ENCODE results near the gene FBN2. TPM values are rescaled to one million over a fixed set of nuclear protein-coding genes. Genes with fewer than 3 reads are reported as not detected.
A peak's percentile ranks its signal among the peaks of the same experiment; 100 is the strongest.

Gene FBN2
- polyA plus RNA-seq, 3 donors, result 68.8 to 129 (median 105) TPM

GRCh38 chr5:128290152-128290858 is 247.7 kb downstream of the FBN2 start:
- DNase-seq (ENCODE audit: extremely low read depth in 1 of 11, low read depth in 9 of 11, low spot score in 4 of 11), result peak in 3 of 11 donors; percentile 3 to 11 (median 7)

DNA sequence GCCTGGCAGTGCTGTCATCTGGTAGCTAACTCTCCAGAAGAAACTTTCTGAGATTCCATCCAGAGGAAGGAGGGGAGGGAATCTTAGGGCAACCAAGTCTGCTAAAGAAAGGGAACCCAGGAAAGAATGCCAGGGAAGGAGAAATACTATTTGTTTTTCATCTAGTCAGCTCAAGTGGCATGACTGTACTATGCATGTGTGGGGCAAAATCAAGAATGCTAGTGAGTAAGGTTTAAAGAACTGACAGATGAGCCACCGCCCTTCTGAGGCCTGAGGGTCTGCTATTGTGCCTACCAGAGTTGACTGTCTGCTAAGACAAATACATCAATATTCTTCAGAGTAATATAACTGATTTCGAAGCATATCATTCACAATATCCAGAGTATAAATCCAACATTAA is 250.3 kb downstream of the FBN2 start:
- no peak for DNase-seq (ENCODE audit: extremely low read depth in 1 of 11, low read depth in 9 of 11, low spot score in 4 of 11)

DNA sequence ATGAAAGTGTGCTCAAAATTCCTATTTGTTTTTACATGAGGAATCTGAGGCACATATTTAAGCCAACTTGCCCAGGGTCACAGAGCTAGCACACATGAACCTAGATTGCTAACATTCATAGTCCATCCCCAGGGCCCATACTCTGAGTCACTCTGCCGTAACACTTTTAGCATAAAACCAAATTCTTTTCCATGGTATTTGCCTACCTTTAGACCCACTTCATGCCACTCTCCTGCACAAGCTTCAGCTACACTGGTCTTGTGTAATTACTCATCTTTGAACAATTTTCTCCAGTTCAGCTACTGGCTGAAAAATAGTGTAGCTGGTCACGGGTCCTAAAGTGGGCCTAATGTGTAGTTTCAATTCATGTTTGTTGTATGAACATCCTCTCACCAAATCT is 253.8 kb downstream of the FBN2 start:
- no peak for DNase-seq (ENCODE audit: extremely low read depth in 1 of 11, low read depth in 9 of 11, low spot score in 4 of 11)

GRCh38 chr5:128279345-128279744 is 258.7 kb downstream of the FBN2 start:
- no peak for DNase-seq (ENCODE audit: extremely low read depth in 1 of 11, low read depth in 9 of 11, low spot score in 4 of 11)

- no peak for DNase-seq (ENCODE audit: extremely low read depth in 1 of 11, low read depth in 9 of 11, low spot score in 4 of 11)
Observed at GRCh38 chr5:128276537-128277216, 261.4 kb downstream of the FBN2 start.

DNA sequence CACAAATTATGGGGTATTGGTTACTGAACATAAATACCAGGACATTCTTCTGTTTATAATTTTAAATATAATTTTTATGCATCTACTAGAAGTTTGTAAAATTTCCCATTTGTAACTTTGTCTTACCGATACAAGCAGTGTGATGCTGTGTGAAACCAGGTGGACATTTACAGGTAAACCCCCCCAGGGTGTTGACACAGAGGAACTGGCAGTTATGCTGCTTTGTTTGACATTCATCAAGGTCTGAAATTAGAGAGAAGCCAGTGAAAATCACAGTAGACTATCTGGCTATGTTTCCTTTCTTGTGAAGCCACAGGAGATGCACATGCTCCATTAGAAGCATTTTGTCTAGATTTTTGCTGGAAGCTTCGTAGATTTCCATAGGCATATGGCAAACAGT is 263.6 kb downstream of the FBN2 start:
- no peak for DNase-seq (ENCODE audit: extremely low read depth in 1 of 11, low read depth in 9 of 11, low spot score in 4 of 11)

DNA sequence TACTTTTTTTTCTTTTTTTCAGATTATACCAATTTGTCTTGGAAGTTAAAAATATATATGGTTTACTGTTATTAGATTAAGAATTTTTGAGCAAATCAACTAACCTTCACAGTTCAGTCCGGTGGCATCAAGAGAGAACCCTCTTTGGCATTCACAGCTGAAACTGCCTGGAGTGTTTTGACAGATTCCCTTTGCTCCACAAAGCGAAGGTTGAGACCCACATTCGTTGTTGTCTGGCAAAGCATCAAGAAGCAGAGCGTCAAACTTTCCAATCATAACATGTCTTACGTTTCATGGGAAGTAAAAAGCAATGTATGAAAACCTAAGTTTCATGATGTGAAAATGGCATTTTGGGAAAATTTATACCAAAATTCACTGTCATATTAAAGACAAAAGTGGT is 264.3 kb downstream of the FBN2 start:
- DNase-seq (ENCODE audit: extremely low read depth in 1 of 11, low read depth in 9 of 11, low spot score in 4 of 11), result no peak

- DNase-seq (ENCODE audit: extremely low read depth in 1 of 11, low read depth in 9 of 11, low spot score in 4 of 11), result no peak
Observed at GRCh38 chr5:128271859-128272464, 266.1 kb downstream of the FBN2 start.

- DNase-seq (ENCODE audit: extremely low read depth in 1 of 11, low read depth in 9 of 11, low spot score in 4 of 11), result no peak
Observed at GRCh38 chr5:128271071-128271470, 267.0 kb downstream of the FBN2 start.

DNA sequence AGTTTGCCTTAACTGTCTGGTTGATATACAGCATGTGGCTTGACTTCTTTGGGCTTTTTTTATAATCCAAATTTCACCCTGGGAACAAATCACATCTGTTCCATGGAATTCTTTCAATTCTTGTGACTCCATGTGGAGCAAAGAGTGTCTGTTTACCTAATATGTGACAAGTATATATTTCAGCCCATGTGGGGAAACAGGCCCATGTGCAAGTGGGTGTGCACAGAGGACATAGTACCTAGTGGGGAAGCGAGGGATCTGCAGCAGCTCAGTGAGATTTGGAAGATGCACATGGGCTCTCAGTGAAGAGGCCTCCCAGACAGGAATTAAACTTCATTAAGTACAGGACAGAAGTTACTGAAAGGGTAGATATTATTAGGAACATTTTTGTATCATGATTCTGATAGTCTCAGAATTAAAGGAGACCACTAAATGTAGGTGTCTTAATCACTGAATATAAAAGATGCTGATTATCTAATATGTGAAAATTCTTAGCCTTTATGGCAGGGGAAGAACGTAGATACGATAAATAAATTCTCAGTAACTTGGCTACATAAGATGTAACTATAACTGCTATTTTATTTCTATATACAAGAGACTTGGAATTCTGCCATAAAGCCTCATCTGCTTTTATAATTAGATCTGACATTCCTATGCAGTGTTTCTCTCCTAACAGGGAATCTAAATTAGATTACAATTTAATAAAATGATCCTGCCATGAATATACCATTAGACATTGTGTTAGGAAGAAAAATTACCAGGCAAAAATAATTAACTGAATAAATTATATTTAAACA is 273.3 kb downstream of the FBN2 start:
- DNase-seq (ENCODE audit: extremely low read depth in 1 of 11, low read depth in 9 of 11, low spot score in 4 of 11), result no peak

GRCh38 chr5:128263357-128263756 is 274.7 kb downstream of the FBN2 start:
- DNase-seq (ENCODE audit: extremely low read depth in 1 of 11, low read depth in 9 of 11, low spot score in 4 of 11), result no peak

DNA sequence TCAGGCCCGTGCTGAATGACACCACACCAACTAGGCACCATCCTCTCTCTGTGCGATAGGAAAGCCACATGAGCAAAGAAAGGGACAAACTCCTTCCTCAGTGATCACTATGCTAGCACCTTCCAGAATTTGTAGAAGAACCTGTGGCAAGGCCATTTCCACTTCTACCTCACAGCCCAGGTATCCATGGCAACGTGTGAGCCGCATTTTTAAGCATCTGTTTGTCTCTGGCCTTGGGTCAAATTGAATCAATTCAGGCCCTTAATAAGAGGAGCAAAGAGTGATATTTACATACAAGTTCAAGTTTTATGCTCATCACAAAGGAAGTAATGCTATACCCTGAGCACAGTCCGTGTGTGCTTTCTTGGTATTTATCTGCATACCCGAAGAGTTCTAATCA is 275.1 kb downstream of the FBN2 start:
- no peak for DNase-seq (ENCODE audit: extremely low read depth in 1 of 11, low read depth in 9 of 11, low spot score in 4 of 11)

- peak in 7 of 11 donors; percentile 15 to 39 (median 25) for DNase-seq (ENCODE audit: extremely low read depth in 1 of 11, low read depth in 9 of 11, low spot score in 4 of 11)
Observed at GRCh38 chr5:128259607-128260021, 278.4 kb downstream of the FBN2 start.

- no peak for DNase-seq (ENCODE audit: extremely low read depth in 1 of 11, low read depth in 9 of 11, low spot score in 4 of 11)
Observed at GRCh38 chr5:128258372-128258771, 279.7 kb downstream of the FBN2 start.

DNA sequence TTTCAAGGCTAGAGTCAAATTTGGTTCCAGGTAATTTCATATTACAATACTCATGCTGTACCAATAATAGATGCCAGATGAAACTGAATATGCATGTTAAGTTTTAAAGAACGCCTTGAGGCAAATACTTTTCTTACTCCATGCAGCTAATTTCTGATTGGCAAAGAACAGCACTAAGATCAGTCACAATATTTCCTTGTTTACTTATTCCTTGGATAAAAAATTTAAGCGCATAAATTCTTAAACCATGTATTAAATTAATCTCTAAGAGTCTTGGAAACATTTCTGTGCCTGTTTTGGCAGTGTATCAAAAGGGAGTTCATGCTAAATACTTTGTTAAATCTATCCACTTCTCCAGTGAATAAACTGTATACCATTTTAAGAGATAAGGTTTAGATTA is 281.0 kb downstream of the FBN2 start:
- no peak for DNase-seq (ENCODE audit: extremely low read depth in 1 of 11, low read depth in 9 of 11, low spot score in 4 of 11)

- DNase-seq (ENCODE audit: extremely low read depth in 1 of 11, low read depth in 9 of 11, low spot score in 4 of 11), result no peak
Observed at GRCh38 chr5:128254789-128255188, 283.3 kb downstream of the FBN2 start.

GRCh38 chr5:128253880-128254279 is 284.2 kb downstream of the FBN2 start:
- no peak for DNase-seq (ENCODE audit: extremely low read depth in 1 of 11, low read depth in 9 of 11, low spot score in 4 of 11)

- DNase-seq (ENCODE audit: extremely low read depth in 1 of 11, low read depth in 9 of 11, low spot score in 4 of 11), result no peak
Observed at GRCh38 chr5:128253161-128253560, 284.9 kb downstream of the FBN2 start.

GRCh38 chr5:128252756-128253155 is 285.3 kb downstream of the FBN2 start:
- no peak for DNase-seq (ENCODE audit: extremely low read depth in 1 of 11, low read depth in 9 of 11, low spot score in 4 of 11)

DNA sequence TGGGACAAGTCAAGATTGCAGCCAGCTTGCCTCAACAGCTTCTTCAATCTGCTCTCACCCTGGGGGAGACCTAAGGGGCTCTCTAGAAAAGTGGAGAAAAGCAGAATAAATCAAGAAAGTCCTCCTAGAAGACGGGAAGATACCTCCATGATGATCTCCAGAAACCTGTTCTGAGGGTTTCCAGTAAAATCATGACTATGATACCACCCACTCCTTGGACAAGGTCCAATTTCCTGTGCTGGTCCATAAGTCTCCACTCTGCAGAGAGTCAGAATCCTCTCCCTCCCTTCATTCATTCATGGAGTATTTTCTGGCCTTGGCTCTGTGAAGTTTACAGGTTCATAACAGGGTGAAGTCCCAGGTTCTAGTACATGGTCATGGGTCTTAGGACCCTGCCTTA is 285.8 kb downstream of the FBN2 start:
- DNase-seq (ENCODE audit: extremely low read depth in 1 of 11, low read depth in 9 of 11, low spot score in 4 of 11), result no peak

All from renal cortex interstitium (tissue), 11 donors.